Adrenal gland (tissue), 5 donors: ENCODE measurements around the gene GALNTL6.

Experiments
- POLR2A ChIP-seq, 2 donors: fragments of 450-650 bp; IDR thresholded peaks; one replicate each; pipeline ENCODE4 v1.6.1; 2017; ENCODE audit warnings: antibody characterized with exemption in 2 of 2, mild to moderate bottlenecking in 2 of 2, moderate library complexity in 1 of 2
- TF ChIP-seq, protein P1 (sequence below), 6 experiments: fragments of 450-650 bp in 4 of 6; fragments of 200-600 bp in 2 of 6; sonication (generic) in 1 of 6; IDR thresholded peaks; 1 replicate in 5 of 6; 2 replicates in 1 of 6; pipeline versions ENCODE4 v1.5.1 to v1.8.0; 2016 to 2021; ENCODE audit warnings: antibody characterized with exemption in 6 of 6, mild to moderate bottlenecking in 2 of 6, moderate library complexity in 1 of 6
- donor health status: DM: no; HTN: no; CAD: no.

DNA sequence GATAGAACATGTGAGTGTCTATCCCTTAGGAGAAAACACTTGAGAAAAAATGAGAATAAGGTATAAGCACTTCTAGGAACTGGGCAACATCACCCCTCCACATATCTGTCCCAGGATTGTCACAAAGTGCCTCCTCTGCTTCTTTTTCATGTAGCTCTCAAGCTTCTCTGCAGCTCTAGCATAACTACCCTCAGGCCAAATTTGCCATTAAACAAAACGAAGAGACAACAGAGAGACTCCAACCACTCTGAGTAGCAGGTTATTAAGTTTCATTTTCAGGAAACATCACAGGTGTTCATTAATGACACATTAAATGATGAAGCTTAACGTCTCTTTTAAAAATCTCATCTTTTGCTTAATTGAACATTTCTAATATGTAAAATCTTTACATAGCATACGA, 580.0 kb downstream of the GALNTL6 start:
- TF ChIP-seq, protein P1, sequence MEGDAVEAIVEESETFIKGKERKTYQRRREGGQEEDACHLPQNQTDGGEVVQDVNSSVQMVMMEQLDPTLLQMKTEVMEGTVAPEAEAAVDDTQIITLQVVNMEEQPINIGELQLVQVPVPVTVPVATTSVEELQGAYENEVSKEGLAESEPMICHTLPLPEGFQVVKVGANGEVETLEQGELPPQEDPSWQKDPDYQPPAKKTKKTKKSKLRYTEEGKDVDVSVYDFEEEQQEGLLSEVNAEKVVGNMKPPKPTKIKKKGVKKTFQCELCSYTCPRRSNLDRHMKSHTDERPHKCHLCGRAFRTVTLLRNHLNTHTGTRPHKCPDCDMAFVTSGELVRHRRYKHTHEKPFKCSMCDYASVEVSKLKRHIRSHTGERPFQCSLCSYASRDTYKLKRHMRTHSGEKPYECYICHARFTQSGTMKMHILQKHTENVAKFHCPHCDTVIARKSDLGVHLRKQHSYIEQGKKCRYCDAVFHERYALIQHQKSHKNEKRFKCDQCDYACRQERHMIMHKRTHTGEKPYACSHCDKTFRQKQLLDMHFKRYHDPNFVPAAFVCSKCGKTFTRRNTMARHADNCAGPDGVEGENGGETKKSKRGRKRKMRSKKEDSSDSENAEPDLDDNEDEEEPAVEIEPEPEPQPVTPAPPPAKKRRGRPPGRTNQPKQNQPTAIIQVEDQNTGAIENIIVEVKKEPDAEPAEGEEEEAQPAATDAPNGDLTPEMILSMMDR (IDR thresholded peaks at IDR 0.05): no peak
- TF ChIP-seq POLR2A (IDR thresholded peaks at IDR 0.05): no peak
